HEK293 (cell line): ENCODE data around the gene KIDINS220.

Experiments
- CTCF ChIA-PET: fragments of 350-600 bp; formaldehyde crosslinking; extraction: SDS; loops from one replicate; lab custom pipeline; 2021; ENCODE audit warnings: antibody characterized with exemption; lab: Yijun Ruan, JAX
- POLR2A ChIA-PET: fragments of 300-600 bp; formaldehyde crosslinking; extraction: SDS; loops from one replicate; lab custom pipeline; 2020; ENCODE audit warnings: antibody characterized with exemption, inconsistent platforms; lab: Yijun Ruan, JAX
- H3K27ac ChIP-seq: fragments of 200-500 bp; sonication (Bioruptor generic); 2 replicates; pipeline ENCODE4 v1.5.1; 2014; ENCODE audit warnings: low read depth, low read length, control low read depth, inconsistent platforms; ENCODE audit errors: extremely low read depth
- H3K36me3 ChIP-seq, 2 experiments: fragments of 200-500 bp in 1 of 2; sonication (Bioruptor generic) in 1 of 2; 1 replicate in 1 of 2; 2 replicates in 1 of 2; pipeline ENCODE4 v1.5.1; 2014 to 2017; ENCODE audit warnings: inconsistent platforms in 2 of 2, low read length in 2 of 2; ENCODE audit not compliant: control insufficient read depth in 2 of 2, insufficient read depth in 1 of 2
- H3K4me1 ChIP-seq: fragments of 200-500 bp; sonication (Bioruptor generic); 2 replicates; pipeline ENCODE4 v1.5.1; 2014; ENCODE audit warnings: mild to moderate bottlenecking, low read length, inconsistent platforms; ENCODE audit not compliant: control insufficient read depth, insufficient read depth
- H3K4me3 ChIP-seq: 2 replicates; pipeline ENCODE4 v1.5.1; 2011; ENCODE audit warnings: low read depth, mild to moderate bottlenecking, control low read depth, low read length, moderate library complexity
- H3K9me3 ChIP-seq: fragments of 200-500 bp; sonication (Bioruptor generic); 2 replicates; pipeline ENCODE4 v1.5.1; 2014; ENCODE audit warnings: low read depth, low read length, inconsistent platforms; ENCODE audit not compliant: control insufficient read depth, insufficient read depth
- HIC1 ChIP-seq: fragments of 450-650 bp; formaldehyde crosslinking; IDR thresholded peaks from 2 replicates; pipeline ENCODE4 v1.5.1; 2016; ENCODE audit warnings: missing biosample characterization, missing genetic modification characterization
- ZBTB7A ChIP-seq: fragments of 450-650 bp; formaldehyde crosslinking; IDR thresholded peaks from 2 replicates; pipeline ENCODE4 v1.5.1; 2016; ENCODE audit warnings: low read depth, missing biosample characterization, missing genetic modification characterization
- ZFP37 ChIP-seq: fragments of 450-650 bp; formaldehyde crosslinking; IDR thresholded peaks from 2 replicates; pipeline ENCODE4 v1.5.1; 2016; ENCODE audit warnings: missing biosample characterization, missing genetic modification characterization
- ZIC2 ChIP-seq: fragments of 450-650 bp; formaldehyde crosslinking; IDR thresholded peaks from 2 replicates; pipeline ENCODE4 v1.5.1; 2016; ENCODE audit warnings: missing biosample characterization, missing genetic modification characterization
- ZNF121 ChIP-seq: fragments of 450-650 bp; formaldehyde crosslinking; IDR thresholded peaks from 2 replicates; pipeline ENCODE4 v1.5.1; 2016; ENCODE audit warnings: missing biosample characterization, missing genetic modification characterization
- ZNF184 ChIP-seq: fragments of 450-650 bp; IDR thresholded peaks from 2 replicates; pipeline ENCODE4 v1.5.1; 2018; ENCODE audit warnings: missing biosample characterization, mild to moderate bottlenecking, missing genetic modification characterization
- ZNF426 ChIP-seq: fragments of 450-650 bp; formaldehyde crosslinking; IDR thresholded peaks from 2 replicates; pipeline ENCODE4 v1.5.1; 2017; ENCODE audit warnings: missing biosample characterization, missing genetic modification characterization, mild to moderate bottlenecking, inconsistent platforms, moderate library complexity
- ZNF433 ChIP-seq: fragments of 450-650 bp; formaldehyde crosslinking; IDR thresholded peaks from 2 replicates; pipeline ENCODE4 v1.5.1; 2016; ENCODE audit warnings: missing biosample characterization, missing genetic modification characterization, low read depth
- ZNF704 ChIP-seq: fragments of 450-650 bp; formaldehyde crosslinking; IDR thresholded peaks from 2 replicates; pipeline ENCODE4 v1.5.1; 2016; ENCODE audit warnings: missing biosample characterization, missing genetic modification characterization
- TF ChIP-seq, protein P1 (sequence below): fragments of 450-650 bp; formaldehyde crosslinking; IDR thresholded peaks from 2 replicates; pipeline ENCODE4 v1.5.1; 2016; ENCODE audit warnings: missing biosample characterization, missing genetic modification characterization, low read depth
- TF ChIP-seq, protein P2 (sequence below): fragments of 450-650 bp; formaldehyde crosslinking; IDR thresholded peaks from 2 replicates; pipeline ENCODE4 v1.5.1; 2016; ENCODE audit warnings: missing biosample characterization, missing genetic modification characterization
- TF ChIP-seq, protein P3 (sequence below): fragments of 450-650 bp; formaldehyde crosslinking; IDR thresholded peaks from 2 replicates; pipeline ENCODE4 v1.5.1; 2017; ENCODE audit warnings: missing biosample characterization, missing genetic modification characterization

The KIDINS220 gene

DNA sequence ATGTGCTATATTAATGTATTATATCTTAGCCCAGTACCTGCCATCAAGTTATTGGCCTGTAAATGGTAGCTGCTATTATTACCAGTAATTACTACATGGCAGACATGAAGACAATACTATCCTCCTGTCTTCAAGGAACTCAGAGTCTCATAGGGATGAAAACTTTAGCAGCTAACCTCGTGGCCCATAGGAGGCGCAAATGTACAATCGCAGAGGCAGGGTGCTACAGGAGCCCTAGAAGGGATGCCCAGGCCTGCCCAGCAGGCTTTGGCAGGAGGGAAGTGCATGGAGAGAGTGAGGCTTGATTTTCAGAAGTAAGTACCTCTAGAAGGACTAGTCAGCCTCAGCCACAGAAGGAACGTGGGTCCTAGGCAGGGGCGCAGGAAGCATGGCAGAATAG lies 44.7 kb upstream of the KIDINS220 start:
- TF ChIP-seq ZNF704 (tag by site-specific recombination) (no peak), ZFP37 (tag by site-specific recombination) (no peak), ZNF433 (tag by site-specific recombination) (no peak), ZBTB7A (no peak), ZNF426 (tag by site-specific recombination) (no peak), ZNF121 (tag by site-specific recombination) (no peak), ZNF184 (tag by site-specific recombination) (no peak), HIC1 (tag by site-specific recombination) (no peak)
- TF ChIP-seq, protein P1, sequence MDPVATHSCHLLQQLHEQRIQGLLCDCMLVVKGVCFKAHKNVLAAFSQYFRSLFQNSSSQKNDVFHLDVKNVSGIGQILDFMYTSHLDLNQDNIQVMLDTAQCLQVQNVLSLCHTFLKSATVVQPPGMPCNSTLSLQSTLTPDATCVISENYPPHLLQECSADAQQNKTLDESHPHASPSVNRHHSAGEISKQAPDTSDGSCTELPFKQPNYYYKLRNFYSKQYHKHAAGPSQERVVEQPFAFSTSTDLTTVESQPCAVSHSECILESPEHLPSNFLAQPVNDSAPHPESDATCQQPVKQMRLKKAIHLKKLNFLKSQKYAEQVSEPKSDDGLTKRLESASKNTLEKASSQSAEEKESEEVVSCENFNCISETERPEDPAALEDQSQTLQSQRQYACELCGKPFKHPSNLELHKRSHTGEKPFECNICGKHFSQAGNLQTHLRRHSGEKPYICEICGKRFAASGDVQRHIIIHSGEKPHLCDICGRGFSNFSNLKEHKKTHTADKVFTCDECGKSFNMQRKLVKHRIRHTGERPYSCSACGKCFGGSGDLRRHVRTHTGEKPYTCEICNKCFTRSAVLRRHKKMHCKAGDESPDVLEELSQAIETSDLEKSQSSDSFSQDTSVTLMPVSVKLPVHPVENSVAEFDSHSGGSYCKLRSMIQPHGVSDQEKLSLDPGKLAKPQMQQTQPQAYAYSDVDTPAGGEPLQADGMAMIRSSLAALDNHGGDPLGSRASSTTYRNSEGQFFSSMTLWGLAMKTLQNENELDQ (tag by site-specific recombination), result no peak
- TF ChIP-seq, protein P2, sequence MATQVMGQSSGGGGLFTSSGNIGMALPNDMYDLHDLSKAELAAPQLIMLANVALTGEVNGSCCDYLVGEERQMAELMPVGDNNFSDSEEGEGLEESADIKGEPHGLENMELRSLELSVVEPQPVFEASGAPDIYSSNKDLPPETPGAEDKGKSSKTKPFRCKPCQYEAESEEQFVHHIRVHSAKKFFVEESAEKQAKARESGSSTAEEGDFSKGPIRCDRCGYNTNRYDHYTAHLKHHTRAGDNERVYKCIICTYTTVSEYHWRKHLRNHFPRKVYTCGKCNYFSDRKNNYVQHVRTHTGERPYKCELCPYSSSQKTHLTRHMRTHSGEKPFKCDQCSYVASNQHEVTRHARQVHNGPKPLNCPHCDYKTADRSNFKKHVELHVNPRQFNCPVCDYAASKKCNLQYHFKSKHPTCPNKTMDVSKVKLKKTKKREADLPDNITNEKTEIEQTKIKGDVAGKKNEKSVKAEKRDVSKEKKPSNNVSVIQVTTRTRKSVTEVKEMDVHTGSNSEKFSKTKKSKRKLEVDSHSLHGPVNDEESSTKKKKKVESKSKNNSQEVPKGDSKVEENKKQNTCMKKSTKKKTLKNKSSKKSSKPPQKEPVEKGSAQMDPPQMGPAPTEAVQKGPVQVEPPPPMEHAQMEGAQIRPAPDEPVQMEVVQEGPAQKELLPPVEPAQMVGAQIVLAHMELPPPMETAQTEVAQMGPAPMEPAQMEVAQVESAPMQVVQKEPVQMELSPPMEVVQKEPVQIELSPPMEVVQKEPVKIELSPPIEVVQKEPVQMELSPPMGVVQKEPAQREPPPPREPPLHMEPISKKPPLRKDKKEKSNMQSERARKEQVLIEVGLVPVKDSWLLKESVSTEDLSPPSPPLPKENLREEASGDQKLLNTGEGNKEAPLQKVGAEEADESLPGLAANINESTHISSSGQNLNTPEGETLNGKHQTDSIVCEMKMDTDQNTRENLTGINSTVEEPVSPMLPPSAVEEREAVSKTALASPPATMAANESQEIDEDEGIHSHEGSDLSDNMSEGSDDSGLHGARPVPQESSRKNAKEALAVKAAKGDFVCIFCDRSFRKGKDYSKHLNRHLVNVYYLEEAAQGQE (tag by site-specific recombination), result no peak
- Histone ChIP-seq H3K9me3 (no peaks in the 10 kb centered on the region), H3K27ac (no peak overlapping the region), H3K4me3 (no peak overlapping the region), H3K36me3 (peaks cover 0 to 33% of the 10 kb centered on the region in 2 experiments; a peak in 2 of 3 replicates), H3K4me1 (0 out of 2 replicates have a peak, but pooled peaks cover 2% of the 10 kb centered on the region)
- ChIA-PET POLR2A (no interaction called here), CTCF (interaction anchor here (0.6 to 0.8 kb wide), 3 partner anchors 11 to 38 kb away, joined by 3 to 5 read pairs (median 3); no protein-coding TSS in a partner anchor)

DNA sequence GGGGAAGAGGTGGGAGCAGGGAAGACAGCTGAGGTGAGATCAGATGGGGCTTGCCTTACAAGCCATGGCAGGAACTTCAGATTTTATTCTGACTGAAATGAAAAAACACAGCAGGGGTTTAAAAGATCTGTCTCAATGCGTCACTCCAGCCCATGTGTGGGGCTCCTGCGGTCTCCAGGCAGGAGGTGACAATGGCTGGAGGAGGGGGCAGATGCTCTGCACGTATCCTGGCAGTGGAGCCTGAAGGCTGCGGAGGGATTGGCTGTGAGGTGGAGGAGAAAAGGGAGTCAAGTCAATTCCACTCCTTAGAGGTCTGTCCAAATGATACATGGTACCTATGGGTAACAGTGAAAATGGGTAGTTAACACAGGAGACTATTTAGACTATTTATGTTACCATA lies 40.5 kb upstream of the KIDINS220 start:
- Histone ChIP-seq H3K27ac (no peak overlapping the region), H3K4me1 (no peaks in the 10 kb centered on the region), H3K36me3 (peaks cover 0 to 39% of the 10 kb centered on the region in 2 experiments; a peak in 2 of 3 replicates), H3K4me3 (no peak overlapping the region), H3K9me3 (no peaks in the 10 kb centered on the region)
- ChIA-PET CTCF (no interaction called here), POLR2A (no interaction called here)
- peak; percentile 50 for TF ChIP-seq ZIC2 (tag by site-specific recombination)
- TF ChIP-seq, protein P3, sequence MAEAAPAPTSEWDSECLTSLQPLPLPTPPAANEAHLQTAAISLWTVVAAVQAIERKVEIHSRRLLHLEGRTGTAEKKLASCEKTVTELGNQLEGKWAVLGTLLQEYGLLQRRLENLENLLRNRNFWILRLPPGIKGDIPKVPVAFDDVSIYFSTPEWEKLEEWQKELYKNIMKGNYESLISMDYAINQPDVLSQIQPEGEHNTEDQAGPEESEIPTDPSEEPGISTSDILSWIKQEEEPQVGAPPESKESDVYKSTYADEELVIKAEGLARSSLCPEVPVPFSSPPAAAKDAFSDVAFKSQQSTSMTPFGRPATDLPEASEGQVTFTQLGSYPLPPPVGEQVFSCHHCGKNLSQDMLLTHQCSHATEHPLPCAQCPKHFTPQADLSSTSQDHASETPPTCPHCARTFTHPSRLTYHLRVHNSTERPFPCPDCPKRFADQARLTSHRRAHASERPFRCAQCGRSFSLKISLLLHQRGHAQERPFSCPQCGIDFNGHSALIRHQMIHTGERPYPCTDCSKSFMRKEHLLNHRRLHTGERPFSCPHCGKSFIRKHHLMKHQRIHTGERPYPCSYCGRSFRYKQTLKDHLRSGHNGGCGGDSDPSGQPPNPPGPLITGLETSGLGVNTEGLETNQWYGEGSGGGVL (tag by site-specific recombination), result no peak
